ENCODE results near the gene EFL1. TPM values are rescaled to one million over a fixed set of nuclear protein-coding genes. Genes with fewer than 3 reads are reported as not detected.

Gene EFL1
- total RNA-seq, 2 donors from 2014 or later, result 27.4 to 38.9 TPM

GRCh38 chr15:82117296-82117695, 145.2 kb downstream of the EFL1 start:
- no peak for DNase-seq
- intact Hi-C loops (cut with DNase I), result loop anchor here (10.0 kb wide), 1 partner anchor 78 kb away; no protein-coding TSS in a partner anchor
- no peak overlapping the region for H3K27ac ChIP-seq
- H3K27me3 ChIP-seq, result no peaks in the 10 kb centered on the region
- H3K4me3 ChIP-seq, result no peak overlapping the region
- H3K9ac ChIP-seq (ENCODE audit: low read depth in 2 of 2, low read length in 2 of 2), result no peak overlapping the region
- TF ChIP-seq, protein P1, sequence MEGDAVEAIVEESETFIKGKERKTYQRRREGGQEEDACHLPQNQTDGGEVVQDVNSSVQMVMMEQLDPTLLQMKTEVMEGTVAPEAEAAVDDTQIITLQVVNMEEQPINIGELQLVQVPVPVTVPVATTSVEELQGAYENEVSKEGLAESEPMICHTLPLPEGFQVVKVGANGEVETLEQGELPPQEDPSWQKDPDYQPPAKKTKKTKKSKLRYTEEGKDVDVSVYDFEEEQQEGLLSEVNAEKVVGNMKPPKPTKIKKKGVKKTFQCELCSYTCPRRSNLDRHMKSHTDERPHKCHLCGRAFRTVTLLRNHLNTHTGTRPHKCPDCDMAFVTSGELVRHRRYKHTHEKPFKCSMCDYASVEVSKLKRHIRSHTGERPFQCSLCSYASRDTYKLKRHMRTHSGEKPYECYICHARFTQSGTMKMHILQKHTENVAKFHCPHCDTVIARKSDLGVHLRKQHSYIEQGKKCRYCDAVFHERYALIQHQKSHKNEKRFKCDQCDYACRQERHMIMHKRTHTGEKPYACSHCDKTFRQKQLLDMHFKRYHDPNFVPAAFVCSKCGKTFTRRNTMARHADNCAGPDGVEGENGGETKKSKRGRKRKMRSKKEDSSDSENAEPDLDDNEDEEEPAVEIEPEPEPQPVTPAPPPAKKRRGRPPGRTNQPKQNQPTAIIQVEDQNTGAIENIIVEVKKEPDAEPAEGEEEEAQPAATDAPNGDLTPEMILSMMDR (IDR thresholded peaks at IDR 0.05), result no peak
- no peaks in the 10 kb centered on the region for H3K36me3 ChIP-seq
- no peaks in the 10 kb centered on the region for H3K4me1 ChIP-seq
- no peaks in the 10 kb centered on the region for H3K9me3 ChIP-seq

GRCh38 chr15:82114660-82115059, 147.9 kb downstream of the EFL1 start:
- Histone ChIP-seq H3K27me3 (no peaks in the 10 kb centered on the region), H3K4me3 (no peak overlapping the region), H3K9me3 (no peaks in the 10 kb centered on the region), H3K4me1 (no peaks in the 10 kb centered on the region), H3K27ac (no peak overlapping the region), H3K9ac (ENCODE audit: low read depth in 2 of 2, low read length in 2 of 2) (no peak overlapping the region), H3K36me3 (no peaks in the 10 kb centered on the region)
- intact Hi-C loops (cut with DNase I), result loop anchor here (10.0 kb wide), 1 partner anchor 80 kb away; no protein-coding TSS in a partner anchor
- DNase-seq, result no peak
- TF ChIP-seq, protein P1 (IDR thresholded peaks at IDR 0.05), result no peak

GRCh38 chr15:82113106-82113715, 149.3 kb downstream of the EFL1 start:
- Histone ChIP-seq H3K9ac (ENCODE audit: low read depth in 2 of 2, low read length in 2 of 2) (no peak overlapping the region), H3K4me3 (no peak overlapping the region), H3K9me3 (no peaks in the 10 kb centered on the region), H3K27me3 (no peaks in the 10 kb centered on the region), H3K4me1 (no peaks in the 10 kb centered on the region), H3K36me3 (no peaks in the 10 kb centered on the region), H3K27ac (no peak overlapping the region)
- TF ChIP-seq, protein P1 (IDR thresholded peaks at IDR 0.05), result no peak
- intact Hi-C loops (cut with DNase I), result loop anchor here (10.0 kb wide), 1 partner anchor 82 kb away; no protein-coding TSS in a partner anchor
- DNase-seq, result no peak

DNA sequence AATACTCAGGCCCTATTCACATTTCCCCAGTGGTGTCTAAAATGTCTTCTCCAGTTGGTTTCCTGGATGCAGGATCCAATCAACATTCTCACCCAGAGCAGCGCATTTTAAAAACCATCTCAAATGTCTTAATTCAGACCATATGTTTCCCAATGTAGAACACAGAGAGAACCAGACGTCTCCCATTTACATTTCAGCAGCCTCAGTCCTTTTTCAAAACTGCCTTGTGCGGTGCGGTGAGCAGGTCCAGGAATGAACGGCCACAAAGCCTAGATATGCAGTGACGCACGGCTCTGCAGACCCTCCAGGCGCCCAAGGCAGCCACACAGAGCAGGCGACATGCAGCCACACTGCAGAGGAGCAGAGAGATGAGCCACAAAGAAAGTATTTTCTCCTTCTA, 150.6 kb downstream of the EFL1 start:
- no peaks in the 10 kb centered on the region for H3K36me3 ChIP-seq
- no peaks in the 10 kb centered on the region for H3K4me1 ChIP-seq
- H3K9ac ChIP-seq (ENCODE audit: low read depth in 2 of 2, low read length in 2 of 2), result no peak overlapping the region
- intact Hi-C loops (cut with DNase I), result loop anchor here (10.0 kb wide), 1 partner anchor 83 kb away; no protein-coding TSS in a partner anchor
- no peak overlapping the region for H3K4me3 ChIP-seq
- H3K27ac ChIP-seq, result no peak overlapping the region
- H3K9me3 ChIP-seq, result no peaks in the 10 kb centered on the region
- DNase-seq, result no peak
- H3K27me3 ChIP-seq, result no peaks in the 10 kb centered on the region
- TF ChIP-seq, protein P1 (IDR thresholded peaks at IDR 0.05), result no peak

DNA sequence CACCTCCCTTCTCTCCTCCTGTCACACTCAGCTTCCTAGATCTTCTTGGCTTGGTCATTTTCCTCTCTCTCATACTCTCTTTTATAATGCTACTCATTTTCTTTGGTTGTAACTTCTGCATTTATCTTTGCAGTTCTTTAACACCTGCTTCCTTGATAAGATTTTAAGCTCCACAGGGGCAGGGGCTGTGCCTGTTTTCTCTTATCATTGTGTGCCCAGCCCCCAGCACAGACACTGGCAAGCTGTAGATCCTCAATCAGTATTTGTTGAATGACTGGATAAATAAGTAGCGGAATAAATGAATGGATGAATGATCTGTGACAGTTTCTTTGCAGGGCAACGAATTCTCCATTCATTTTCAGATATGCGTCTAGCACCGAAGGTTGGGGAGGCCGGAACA, 152.4 kb downstream of the EFL1 start:
- Histone ChIP-seq H3K4me1 (no peaks in the 10 kb centered on the region), H3K27me3 (no peaks in the 10 kb centered on the region), H3K27ac (no peak overlapping the region), H3K4me3 (no peak overlapping the region), H3K9ac (ENCODE audit: low read depth in 2 of 2, low read length in 2 of 2) (no peak overlapping the region), H3K36me3 (no peaks in the 10 kb centered on the region), H3K9me3 (no peaks in the 10 kb centered on the region)
- intact Hi-C loops (cut with DNase I), result loop anchor here (10.0 kb wide), 1 partner anchor 85 kb away; no protein-coding TSS in a partner anchor
- TF ChIP-seq, protein P1 (IDR thresholded peaks at IDR 0.05), result no peak
- no peak for DNase-seq

Measured in colonic mucosa (tissue), 4 donors.